HG02678 (cell line): Measurements from ENCODE around the gene NPIPB2.

Experiments
- ATAC-seq: cut with Tn5 transposase; IDR thresholded peaks from one replicate; pipeline ENCODE4 v1.9.1; 2021; ENCODE audit warnings: mild to moderate bottlenecking, moderate library complexity; ENCODE audit not compliant: unreplicated experiment

Gene NPIPB2

GRCh38 chr16:11907160-11907970 lies 34.5 kb downstream of the NPIPB2 start:
- no peak for ATAC-seq

- ATAC-seq: no peak
Measured at GRCh38 chr16:11903906-11904305, 37.9 kb downstream of the NPIPB2 start.

GRCh38 chr16:11901091-11901490 lies 40.8 kb downstream of the NPIPB2 start:
- ATAC-seq: no peak

GRCh38 chr16:11896486-11897176 lies 45.2 kb downstream of the NPIPB2 start:
- no peak for ATAC-seq

GRCh38 chr16:11893571-11893970 lies 48.3 kb downstream of the NPIPB2 start:
- no peak for ATAC-seq

- ATAC-seq: no peak
Measured at GRCh38 chr16:11892761-11893160, 49.1 kb downstream of the NPIPB2 start.

GRCh38 chr16:11890231-11890965 lies 51.4 kb downstream of the NPIPB2 start:
- ATAC-seq: no peak

GRCh38 chr16:11886881-11887280 lies 55.0 kb downstream of the NPIPB2 start:
- ATAC-seq: no peak

GRCh38 chr16:11884035-11884434 lies 57.8 kb downstream of the NPIPB2 start:
- no peak for ATAC-seq

- ATAC-seq: no peak
Measured at GRCh38 chr16:11880007-11880406, 61.8 kb downstream of the NPIPB2 start.

GRCh38 chr16:11877374-11877773 lies 64.5 kb downstream of the NPIPB2 start:
- no peak for ATAC-seq
